ENCODE data around the gene FGFRL1. TPM values are rescaled to one million over a fixed set of nuclear protein-coding genes. Genes with fewer than 3 reads are reported as not detected.

Gene FGFRL1
- total RNA-seq, 1 experiment from 2014 or later, result 30.4 TPM

GRCh38 chr4:1004071-1004418 is 7.4 kb upstream of the FGFRL1 start:
- Histone ChIP-seq H3K27me3 (replicated peaks; ENCODE audit: insufficient read depth, low read depth, low read length, poor library complexity) (peaks cover 92% of the 10 kb centered on the region), H3K4me1 (ENCODE audit: insufficient read depth, low read length, poor library complexity, severe bottlenecking) (peaks cover 8% of the 10 kb centered on the region), H3K36me3 (ENCODE audit: insufficient read depth, low read length, poor library complexity, severe bottlenecking) (no peaks in the 10 kb centered on the region), H3K4me3 (ENCODE audit: low read depth, low read length, poor library complexity, severe bottlenecking) (no peak overlapping the region), H3K9me3 (ENCODE audit: low read depth, low read length, poor library complexity, severe bottlenecking) (no peaks in the 10 kb centered on the region), H3K27ac (ENCODE audit: low read depth, low read length, poor library complexity, severe bottlenecking) (no peak overlapping the region)
- no peak for TF ChIP-seq EZH2 (IDR thresholded peaks at IDR 0.05; ENCODE audit: borderline replicate concordance, low read depth, low read length, poor library complexity, severe bottlenecking)
- TF ChIP-seq, protein P1, sequence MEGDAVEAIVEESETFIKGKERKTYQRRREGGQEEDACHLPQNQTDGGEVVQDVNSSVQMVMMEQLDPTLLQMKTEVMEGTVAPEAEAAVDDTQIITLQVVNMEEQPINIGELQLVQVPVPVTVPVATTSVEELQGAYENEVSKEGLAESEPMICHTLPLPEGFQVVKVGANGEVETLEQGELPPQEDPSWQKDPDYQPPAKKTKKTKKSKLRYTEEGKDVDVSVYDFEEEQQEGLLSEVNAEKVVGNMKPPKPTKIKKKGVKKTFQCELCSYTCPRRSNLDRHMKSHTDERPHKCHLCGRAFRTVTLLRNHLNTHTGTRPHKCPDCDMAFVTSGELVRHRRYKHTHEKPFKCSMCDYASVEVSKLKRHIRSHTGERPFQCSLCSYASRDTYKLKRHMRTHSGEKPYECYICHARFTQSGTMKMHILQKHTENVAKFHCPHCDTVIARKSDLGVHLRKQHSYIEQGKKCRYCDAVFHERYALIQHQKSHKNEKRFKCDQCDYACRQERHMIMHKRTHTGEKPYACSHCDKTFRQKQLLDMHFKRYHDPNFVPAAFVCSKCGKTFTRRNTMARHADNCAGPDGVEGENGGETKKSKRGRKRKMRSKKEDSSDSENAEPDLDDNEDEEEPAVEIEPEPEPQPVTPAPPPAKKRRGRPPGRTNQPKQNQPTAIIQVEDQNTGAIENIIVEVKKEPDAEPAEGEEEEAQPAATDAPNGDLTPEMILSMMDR (conservative IDR thresholded peaks at IDR 0.05; ENCODE audit: low read depth, low read length), result no peak
- BruUV-seq (replicated peaks), result no TSS peak
- ChIA-PET POLR2A (ENCODE audit: low non-redundant PET) (no interaction called here), CTCF (no interaction called here)
- intact Hi-C loops (cut with micrococcal nuclease; ENCODE audit: unreplicated experiment), result no loop called here
- DNase-seq (ENCODE audit: low spot score), result no peak

DNA sequence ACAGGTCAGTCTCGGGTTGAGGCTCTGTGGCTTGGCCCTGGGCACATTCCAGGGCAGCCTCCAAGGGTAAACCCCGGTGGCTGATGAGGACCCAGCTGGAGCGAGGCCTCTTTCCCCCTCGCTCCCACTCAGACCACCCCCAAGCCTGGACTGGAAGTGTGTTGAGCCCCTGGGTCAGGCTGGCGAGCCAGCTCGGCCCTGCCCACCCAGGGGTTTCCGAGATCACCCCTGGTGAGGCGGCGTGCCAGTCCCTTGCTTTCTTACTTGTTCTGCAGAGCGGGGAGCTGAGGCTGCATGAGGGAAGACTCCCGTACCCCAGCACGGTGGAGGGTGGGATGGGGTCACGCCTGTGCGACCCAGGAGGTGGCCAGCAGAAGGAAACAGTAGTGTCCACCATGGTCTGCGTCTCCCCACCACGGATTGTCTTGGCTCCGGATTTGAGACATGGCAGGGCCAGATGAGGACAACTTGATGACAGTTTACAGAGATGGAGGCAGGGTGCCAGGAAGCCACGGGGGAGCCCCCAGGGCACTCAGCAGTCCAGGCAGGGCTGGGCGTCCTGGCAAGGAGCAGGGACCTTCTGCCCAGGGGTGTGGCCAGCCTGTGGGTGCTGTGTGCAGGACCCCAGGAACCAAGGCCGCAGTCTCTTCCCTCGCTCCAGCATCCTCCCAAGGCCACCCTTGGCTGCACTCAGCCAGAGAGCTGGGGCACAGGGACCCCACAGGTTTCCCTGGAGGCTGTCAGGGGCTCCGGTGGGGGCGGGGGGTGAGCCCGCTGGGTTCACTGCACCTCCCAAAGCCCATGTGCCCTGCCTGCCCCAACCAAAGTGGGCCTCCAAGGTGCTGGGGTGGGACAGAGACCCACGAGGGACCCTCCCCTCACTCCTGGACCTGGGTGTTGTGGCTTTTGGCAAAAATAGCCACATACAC is 6.6 kb upstream of the FGFRL1 start:
- Histone ChIP-seq H3K36me3 (ENCODE audit: insufficient read depth, low read length, poor library complexity, severe bottlenecking) (no peaks in the 10 kb centered on the region), H3K27ac (ENCODE audit: low read depth, low read length, poor library complexity, severe bottlenecking) (no peak overlapping the region), H3K4me1 (ENCODE audit: insufficient read depth, low read length, poor library complexity, severe bottlenecking) (peaks cover 4% of the 10 kb centered on the region), H3K9me3 (ENCODE audit: low read depth, low read length, poor library complexity, severe bottlenecking) (no peaks in the 10 kb centered on the region), H3K27me3 (replicated peaks; ENCODE audit: insufficient read depth, low read depth, low read length, poor library complexity) (peaks cover 90% of the 10 kb centered on the region), H3K4me3 (ENCODE audit: low read depth, low read length, poor library complexity, severe bottlenecking) (no peak overlapping the region)
- ChIA-PET POLR2A (ENCODE audit: low non-redundant PET) (no interaction called here), CTCF (no interaction called here)
- intact Hi-C loops (cut with micrococcal nuclease; ENCODE audit: unreplicated experiment), result no loop called here
- DNase-seq (ENCODE audit: low spot score), result no peak
- no TSS peak for BruUV-seq (replicated peaks)
- no peak for TF ChIP-seq EZH2 (IDR thresholded peaks at IDR 0.05; ENCODE audit: borderline replicate concordance, low read depth, low read length, poor library complexity, severe bottlenecking)
- TF ChIP-seq, protein P1 (conservative IDR thresholded peaks at IDR 0.05; ENCODE audit: low read depth, low read length), result no peak

GRCh38 chr4:1006856-1007255 is 4.6 kb upstream of the FGFRL1 start:
- Histone ChIP-seq H3K27ac (ENCODE audit: low read depth, low read length, poor library complexity, severe bottlenecking) (no peak overlapping the region), H3K4me3 (ENCODE audit: low read depth, low read length, poor library complexity, severe bottlenecking) (no peak overlapping the region), H3K4me1 (ENCODE audit: insufficient read depth, low read length, poor library complexity, severe bottlenecking) (peaks cover 13% of the 10 kb centered on the region), H3K36me3 (ENCODE audit: insufficient read depth, low read length, poor library complexity, severe bottlenecking) (no peaks in the 10 kb centered on the region), H3K9me3 (ENCODE audit: low read depth, low read length, poor library complexity, severe bottlenecking) (no peaks in the 10 kb centered on the region), H3K27me3 (replicated peaks; ENCODE audit: insufficient read depth, low read depth, low read length, poor library complexity) (peaks cover 70% of the 10 kb centered on the region)
- no peak for TF ChIP-seq EZH2 (IDR thresholded peaks at IDR 0.05; ENCODE audit: borderline replicate concordance, low read depth, low read length, poor library complexity, severe bottlenecking)
- TF ChIP-seq, protein P1 (conservative IDR thresholded peaks at IDR 0.05; ENCODE audit: low read depth, low read length), result no peak
- ChIA-PET POLR2A (ENCODE audit: low non-redundant PET) (no interaction called here), CTCF (no interaction called here)
- intact Hi-C loops (cut with micrococcal nuclease; ENCODE audit: unreplicated experiment), result no loop called here
- no TSS peak for BruUV-seq (replicated peaks)
- DNase-seq (ENCODE audit: low spot score), result no peak
